HepG2 (cell line): ENCODE results near the gene RPS17. TPM values are rescaled to one million over a fixed set of nuclear protein-coding genes. Genes with fewer than 3 reads are reported as not detected.

Experiments
- ATAC-seq: fragments of 200-7000 bp; cut with Tn5 transposase; 3 replicates; pipeline ENCODE4 v1.9.1; 2020; ENCODE audit warnings: mild to moderate bottlenecking, moderate library complexity
- BruUV-seq: library from RNA; stranded (reverse); fragments of 400-500 nt; replicated peaks from 2 replicates; lab custom pipeline; 2021; lab: Mats Ljungman, UMichigan
- CTCF ChIA-PET: fragments of 300-600 bp; formaldehyde crosslinking; extraction: SDS; loops from one replicate; lab custom pipeline; 2021; ENCODE audit warnings: low total read pairs, inconsistent platforms, low intra/inter-chr PET ratio; lab: Yijun Ruan, JAX
- POLR2A ChIA-PET: fragments of 350-600 bp; sonication (Branson Sonifier 250); formaldehyde crosslinking; loops from one replicate; lab custom pipeline; 2020; ENCODE audit warnings: antibody characterized with exemption, inconsistent platforms; lab: Yijun Ruan, JAX
- DNase-seq: peaks from one replicate; pipeline ENCODE4 v3.0.0-alpha.2; 2015; ENCODE audit warnings: low spot score
- FAIRE-seq: peaks from 3 replicates; lab custom pipeline; 2011; peaks lifted over from hg19 to GRCh38; lab: Jason Lieb, UNC
- H2AFZ ChIP-seq: one replicate; pipeline ENCODE4 v1.6.1; 2011; ENCODE audit warnings: low read length, inconsistent platforms
- H3K27ac ChIP-seq: fragments of 300-600 bp; 3 replicates; pipeline ENCODE4 v1.8.0; 2011; ENCODE audit warnings: mixed run types, mild to moderate bottlenecking, mixed read lengths, low read length, inconsistent platforms; ENCODE audit not compliant: insufficient read depth; ENCODE audit errors: extremely low read length
- H3K27me3 ChIP-seq, 2 experiments: fragments of 200-600 bp in 1 of 2; 2 replicates in 1 of 2; 3 replicates in 1 of 2; pipeline versions ENCODE4 v1.6.0 to v1.8.0; 2011; ENCODE audit warnings: low read length in 2 of 2, mild to moderate bottlenecking in 2 of 2, moderate library complexity in 2 of 2, inconsistent platforms in 1 of 2; ENCODE audit not compliant: insufficient read depth in 2 of 2, control insufficient read depth in 1 of 2
- H3K36me3 ChIP-seq, 2 experiments: fragments of 200-600 bp in 1 of 2; replicated peaks in 1 of 2; 2 replicates in 1 of 2; 3 replicates in 1 of 2; pipeline versions ENCODE4 v1.5.1 to v1.8.0; 2011; ENCODE audit warnings: low read length in 2 of 2, inconsistent platforms in 1 of 2; ENCODE audit not compliant: insufficient read depth in 2 of 2, control insufficient read depth in 1 of 2
- H3K4me1 ChIP-seq: 2 replicates; pipeline ENCODE4 v1.5.1; 2012; ENCODE audit warnings: low read length, inconsistent platforms; ENCODE audit not compliant: insufficient read depth
- H3K4me2 ChIP-seq: 2 replicates; pipeline ENCODE4 v1.6.0; 2011; ENCODE audit warnings: low read depth, low read length, inconsistent platforms
- H3K4me3 ChIP-seq, 3 experiments: fragments of 200-600 bp in 1 of 3; sonication (generic), shearing (Covaris generic) in 1 of 3; replicated peaks in 1 of 3; 2 replicates each; pipeline ENCODE4 v1.5.1; 2011 to 2016; ENCODE audit warnings: low read length in 3 of 3, inconsistent platforms in 2 of 3, low read depth in 2 of 3, mild to moderate bottlenecking in 2 of 3, control low read depth in 1 of 3, mixed read lengths in 1 of 3; ENCODE audit not compliant: insufficient read depth in 1 of 3
- H3K79me2 ChIP-seq: one replicate; pipeline ENCODE4 v1.6.1; 2011; ENCODE audit warnings: low read length, inconsistent platforms; ENCODE audit not compliant: insufficient read depth
- H3K9ac ChIP-seq: 2 replicates; pipeline ENCODE4 v1.6.0; 2011; ENCODE audit warnings: mild to moderate bottlenecking, low read depth, low read length, inconsistent platforms; ENCODE audit not compliant: insufficient read depth
- H3K9me3 ChIP-seq: 2 replicates; pipeline ENCODE4 v1.5.1; 2012; ENCODE audit warnings: mild to moderate bottlenecking, low read length
- H4K20me1 ChIP-seq: 2 replicates; pipeline ENCODE4 v1.6.0; 2011; ENCODE audit warnings: inconsistent platforms, mild to moderate bottlenecking, low read length, moderate library complexity; ENCODE audit not compliant: insufficient read depth
- CC2D1A ChIP-seq: sonication (generic); formaldehyde crosslinking; IDR thresholded peaks from 2 replicates; pipeline ENCODE4 v1.8.1; 2023; ENCODE audit warnings: mild to moderate bottlenecking, missing genetic modification reagents
- E2F2 ChIP-seq: sonication (generic); formaldehyde crosslinking; IDR thresholded peaks from 2 replicates; pipeline ENCODE4 v1.4.0; 2020; ENCODE audit warnings: missing genetic modification reagents, borderline replicate concordance
- GFI1 ChIP-seq: sonication (generic); formaldehyde crosslinking; IDR thresholded peaks from 2 replicates; pipeline ENCODE4 v1.5.0; 2020; ENCODE audit warnings: missing genetic modification reagents, mild to moderate bottlenecking, borderline replicate concordance
- HDAC1 ChIP-seq: sonication (generic); formaldehyde crosslinking; IDR thresholded peaks from 2 replicates; pipeline ENCODE4 v1.5.1; 2020; ENCODE audit warnings: mild to moderate bottlenecking, missing genetic modification reagents
- HNRNPUL1 ChIP-seq: fragments of 200-400 bp; formaldehyde crosslinking; IDR thresholded peaks from 2 replicates; pipeline ENCODE4 v1.6.1; 2017; ENCODE audit warnings: low read depth, mild to moderate bottlenecking, low read length, moderate library complexity
- JUN ChIP-seq: sonication (generic); formaldehyde crosslinking; IDR thresholded peaks from 2 replicates; pipeline ENCODE4 v1.4.0; 2020; ENCODE audit warnings: mild to moderate bottlenecking, missing genetic modification reagents
- NONO ChIP-seq, 2 experiments: fragments of 450-650 bp in 1 of 2; sonication (generic) in 1 of 2; formaldehyde crosslinking in 1 of 2; IDR thresholded peaks in 1 of 2; conservative IDR thresholded peaks in 1 of 2; 2 replicates each; pipeline versions ENCODE4 v1.6.1 to v1.8.0; 2017 to 2022; ENCODE audit warnings: mild to moderate bottlenecking in 1 of 2, missing genetic modification reagents in 1 of 2, moderate library complexity in 1 of 2
- RAD21 ChIP-seq: fragments of 450-650 bp; formaldehyde crosslinking; IDR thresholded peaks from 2 replicates; pipeline ENCODE4 v1.5.0; 2020; ENCODE audit warnings: mild to moderate bottlenecking
- ZNF350 ChIP-seq: sonication (generic); formaldehyde crosslinking; IDR thresholded peaks from 2 replicates; pipeline ENCODE4 v1.4.0; 2020; ENCODE audit warnings: mild to moderate bottlenecking, low read depth, missing genetic modification reagents, borderline replicate concordance
- ZNF552 ChIP-seq: sonication (generic); formaldehyde crosslinking; IDR thresholded peaks from 2 replicates; pipeline ENCODE4 v1.9.0; 2022; ENCODE audit warnings: missing genetic modification reagents, mild to moderate bottlenecking, borderline replicate concordance
- ZNF615 ChIP-seq: sonication (generic); formaldehyde crosslinking; IDR thresholded peaks from 2 replicates; pipeline ENCODE4 v1.5.0; 2020; ENCODE audit warnings: mild to moderate bottlenecking, missing genetic modification reagents, borderline replicate concordance
- ZNF709 ChIP-seq: sonication (generic); formaldehyde crosslinking; IDR thresholded peaks from 2 replicates; pipeline ENCODE4 v1.5.0; 2020; ENCODE audit warnings: mild to moderate bottlenecking, missing genetic modification reagents
- WGBS: methylation state at CpG from one replicate; pipeline ENCODE4 v1.1.6; 2017; ENCODE audit warnings: low lambda C conversion rate; 5-methylcytosine and 5-hydroxymethylcytosine counted together
- in situ Hi-C: cut with HindIII; loops from 2 replicates; pipeline ENCODE4 v1.10.0; 2017; ENCODE audit warnings: low pct_unique_long_range_greater_than_20kb; ENCODE audit not compliant: extremely low pct_ligation_motif_present
- intact Hi-C: fragments of 100-400 bp; cut with micrococcal nuclease; formaldehyde crosslinking; loops from one replicate; pipeline ENCODE4 v1.10.0; 2022; ENCODE audit not compliant: unreplicated experiment
- polyA plus RNA-seq, 8 experiments: library from polyadenylated mRNA; depleted of rRNA in 3 of 8; stranded (reverse) in 7 of 8; unstranded in 1 of 8; fragments of >200 nt; fragmentation: Illumina TruSeq in 4 of 8; extraction: Trizol in 4 of 8; gene quantifications; 2 replicates each; pipeline versions ENCODE4 v1.2.1 to v1.2.3, GENCODE V29; 2011 to 2016; ENCODE audit warnings: low read depth in 4 of 8, missing spikeins in 1 of 8, mixed read lengths in 1 of 8; ENCODE audit not compliant: insufficient read depth in 1 of 8
- total RNA-seq, 5 experiments: library from RNA; depleted of rRNA; stranded (reverse); fragments of >200 nt; fragmentation: Illumina TruSeq; extraction: Trizol; gene quantifications; 2 replicates each; pipeline ENCODE4 v1.2.3, GENCODE V29; 2016; ENCODE audit warnings: low read depth in 1 of 5

RPS17 gene
- total and polyA plus RNA-seq, 2 of the 13 experiments (the other 11 are each of a cell fraction or from before 2014, with no cell fraction given) = 2,570 to 5,021 TPM

GRCh38 chr15:82572311-82572710 lies 32.1 kb upstream of the RPS17 start:
- Histone ChIP-seq H2AFZ (no peak overlapping the region), H3K36me3 (no peaks in the 10 kb centered on the region), H3K9me3 (no peaks in the 10 kb centered on the region), H3K4me1 (peaks cover under 1% of the 10 kb centered on the region), H3K4me2 (no peak overlapping the region), H3K9ac (no peak overlapping the region), H4K20me1 (no peaks in the 10 kb centered on the region)
- POLR2A ChIA-PET = interaction anchor here (1.2 kb wide), 1 partner anchor 32 kb away, joined by 3 read pairs; the partner anchor contains the start of gene RPS17
- TF ChIP-seq NONO (IDR thresholded peaks at IDR 0.05) = no peak
- no peak for TF ChIP-seq NONO (CRISPR knock-in tag; conservative IDR thresholded peaks at IDR 0.05)
- no peak for TF ChIP-seq HNRNPUL1
- TF ChIP-seq GFI1 (CRISPR knock-in tag) = no peak
- no peak for TF ChIP-seq JUN
- TF ChIP-seq RAD21 (CRISPR knock-in tag) = no peak
- no peak for TF ChIP-seq ZNF709 (CRISPR knock-in tag)
- TF ChIP-seq HDAC1 (CRISPR knock-in tag) = no peak
- no peak for TF ChIP-seq ZNF552 (CRISPR knock-in tag)
- no peak for TF ChIP-seq ZNF350 (CRISPR knock-in tag)
- no peak for TF ChIP-seq ZNF615 (CRISPR knock-in tag)
- TF ChIP-seq CC2D1A (CRISPR knock-in tag) = no peak
- TF ChIP-seq E2F2 = no peak
- TF ChIP-seq, all 625 proteins: peak for 0
- Histone ChIP-seq H3K27me3 (peaks cover 1 to 31% of the 10 kb centered on the region in 2 experiments; a peak in 3 of 5 replicates), H3K4me3 (no peak overlapping the region), H3K79me2 (no peaks in the 10 kb centered on the region), H3K27ac (no peak overlapping the region)
- in situ Hi-C loops = no loop called here
- intact Hi-C loops = no loop called here
- FAIRE-seq (no peak), ATAC-seq (peak; percentile 32; the same call in 2 of the 3 replicates), DNase-seq (no peak)
- BruUV-seq = no TSS peak
- CTCF ChIA-PET = no interaction called here
- WGBS = 7% methylated on average over 2 of the region's 5 CpGs
